Retinal pigment epithelial cell (primary cell): Measurements from ENCODE around the gene PHYHIPL.

ENCODE experiments used
- DNase-seq: peaks from one replicate; pipeline ENCODE4 v3.0.0-alpha.2; 2010; ENCODE audit warnings: low read depth
- H3K4me3 ChIP-seq: 2 replicates; pipeline ENCODE4 v1.5.1; 2011; ENCODE audit warnings: mild to moderate bottlenecking, low read length, control low read depth, moderate library complexity
- TF ChIP-seq, protein P1 (sequence below): conservative IDR thresholded peaks from 2 replicates; pipeline ENCODE4 v1.5.1; 2011; ENCODE audit warnings: low read depth, low read length, control low read depth, inconsistent platforms

PHYHIPL gene

GRCh38 chr10:59244871-59245270 is 68.4 kb downstream of the PHYHIPL start:
- no peak overlapping the region for H3K4me3 ChIP-seq
- DNase-seq: no peak
- TF ChIP-seq, protein P1, sequence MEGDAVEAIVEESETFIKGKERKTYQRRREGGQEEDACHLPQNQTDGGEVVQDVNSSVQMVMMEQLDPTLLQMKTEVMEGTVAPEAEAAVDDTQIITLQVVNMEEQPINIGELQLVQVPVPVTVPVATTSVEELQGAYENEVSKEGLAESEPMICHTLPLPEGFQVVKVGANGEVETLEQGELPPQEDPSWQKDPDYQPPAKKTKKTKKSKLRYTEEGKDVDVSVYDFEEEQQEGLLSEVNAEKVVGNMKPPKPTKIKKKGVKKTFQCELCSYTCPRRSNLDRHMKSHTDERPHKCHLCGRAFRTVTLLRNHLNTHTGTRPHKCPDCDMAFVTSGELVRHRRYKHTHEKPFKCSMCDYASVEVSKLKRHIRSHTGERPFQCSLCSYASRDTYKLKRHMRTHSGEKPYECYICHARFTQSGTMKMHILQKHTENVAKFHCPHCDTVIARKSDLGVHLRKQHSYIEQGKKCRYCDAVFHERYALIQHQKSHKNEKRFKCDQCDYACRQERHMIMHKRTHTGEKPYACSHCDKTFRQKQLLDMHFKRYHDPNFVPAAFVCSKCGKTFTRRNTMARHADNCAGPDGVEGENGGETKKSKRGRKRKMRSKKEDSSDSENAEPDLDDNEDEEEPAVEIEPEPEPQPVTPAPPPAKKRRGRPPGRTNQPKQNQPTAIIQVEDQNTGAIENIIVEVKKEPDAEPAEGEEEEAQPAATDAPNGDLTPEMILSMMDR: no peak

DNA sequence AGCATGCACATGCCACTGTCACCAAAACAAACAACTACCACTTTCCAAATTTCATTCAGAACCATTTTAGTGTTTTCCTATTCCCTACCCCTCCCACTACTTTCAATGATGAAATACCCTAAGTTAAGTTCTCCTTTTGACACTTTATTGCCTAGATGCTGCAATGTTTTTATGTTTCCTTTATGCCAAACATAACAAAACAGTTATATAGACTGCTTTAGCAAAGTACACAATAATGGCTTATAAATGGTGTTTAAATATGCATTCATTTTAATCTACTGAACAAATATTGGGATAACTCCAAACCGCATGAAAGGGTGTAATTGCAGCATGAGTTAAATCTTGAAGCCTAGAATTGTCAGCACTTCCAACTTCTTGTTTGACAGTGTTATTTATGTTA is 69.2 kb downstream of the PHYHIPL start:
- H3K4me3 ChIP-seq: no peak overlapping the region
- no peak for DNase-seq
- TF ChIP-seq, protein P1: no peak

DNA sequence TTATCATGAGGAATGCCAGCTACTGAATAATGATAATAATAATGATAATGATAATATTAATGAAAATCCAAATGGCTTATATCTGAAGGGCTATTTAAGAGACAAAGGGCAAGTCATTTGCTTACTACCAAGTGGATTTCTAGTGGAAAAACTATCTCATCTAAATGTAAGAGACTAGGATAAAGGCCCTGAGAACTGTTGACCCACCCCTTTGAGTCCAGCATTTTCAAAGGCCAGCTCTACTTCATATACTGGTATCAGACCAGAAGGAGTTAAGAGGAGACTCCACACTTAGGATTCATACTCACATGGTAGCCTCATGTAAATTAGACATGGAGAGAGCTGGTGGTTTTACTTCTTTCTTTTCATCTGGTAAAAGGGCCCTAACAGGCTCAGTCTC is 76.0 kb downstream of the PHYHIPL start:
- H3K4me3 ChIP-seq: no peak overlapping the region
- no peak for DNase-seq
- TF ChIP-seq, protein P1: no peak

DNA sequence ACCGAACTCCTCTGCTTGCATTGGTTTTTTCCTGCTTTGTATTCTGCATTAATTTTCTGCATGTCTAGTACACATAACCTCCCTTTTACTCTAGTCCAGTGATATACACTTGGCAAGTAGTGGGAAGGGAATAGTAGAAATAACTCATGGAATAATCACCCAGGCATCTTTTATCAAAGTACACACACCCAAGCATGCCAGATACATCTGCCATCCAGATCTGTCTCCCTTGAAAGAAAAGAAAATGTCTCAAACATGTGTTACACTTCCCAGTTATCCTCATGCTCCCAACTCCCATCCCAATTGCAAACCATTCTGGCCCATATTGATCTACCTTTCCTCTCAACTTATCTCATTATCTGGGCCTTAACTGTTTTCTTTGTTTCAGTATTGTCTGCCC is 79.0 kb downstream of the PHYHIPL start:
- H3K4me3 ChIP-seq: no peak overlapping the region
- no peak for DNase-seq
- TF ChIP-seq, protein P1: no peak

GRCh38 chr10:59257224-59257623 is 80.8 kb downstream of the PHYHIPL start:
- no peak for DNase-seq
- H3K4me3 ChIP-seq: no peak overlapping the region
- TF ChIP-seq, protein P1: no peak

GRCh38 chr10:59258890-59259289 is 82.4 kb downstream of the PHYHIPL start:
- H3K4me3 ChIP-seq: no peak overlapping the region
- TF ChIP-seq, protein P1: no peak
- DNase-seq: no peak

DNA sequence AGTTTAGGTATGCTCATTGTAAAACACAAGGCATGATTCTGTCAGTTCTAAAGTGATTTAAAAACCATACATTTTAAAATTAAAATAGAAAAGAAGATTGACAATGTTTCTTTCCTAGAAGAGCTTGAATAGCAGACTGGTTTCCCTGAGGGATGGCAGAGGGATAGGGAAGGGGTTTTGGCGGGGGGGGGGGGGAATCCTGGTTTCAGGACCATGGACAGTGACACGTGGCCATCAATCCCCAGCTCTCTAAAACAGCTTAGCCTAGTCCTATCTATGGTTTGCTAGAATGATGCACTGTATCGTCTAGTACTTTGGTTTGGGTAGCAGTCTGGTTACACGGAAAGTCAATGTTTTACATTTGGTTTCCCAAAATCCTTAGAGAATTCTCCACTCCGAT is 88.7 kb downstream of the PHYHIPL start:
- TF ChIP-seq, protein P1: no peak
- H3K4me3 ChIP-seq: no peak overlapping the region
- DNase-seq: no peak
